GM10248 (cell line): ENCODE measurements around the gene KLF9.

Experiments used
- CTCF ChIA-PET: fragments of 300-600 bp; sonication (Branson Sonifier 250); formaldehyde crosslinking; extraction: SDS; loops from one replicate; lab custom pipeline; 2021; ENCODE audit warnings: antibody characterized with exemption; lab: Yijun Ruan, JAX
- POLR2A ChIA-PET: fragments of 350-650 bp; sonication (Branson Sonifier 250); formaldehyde crosslinking; extraction: SDS; loops from one replicate; lab custom pipeline; 2020; ENCODE audit warnings: antibody characterized with exemption; lab: Yijun Ruan, JAX
- DNase-seq: peaks from one replicate; pipeline ENCODE4 v3.0.0; 2012; ENCODE audit errors: extremely low spot score
- CTCF ChIP-seq: IDR thresholded peaks from 2 replicates; pipeline ENCODE4 v1.5.1; 2012; ENCODE audit warnings: mild to moderate bottlenecking, low read depth; ENCODE audit errors: extremely low read depth, missing control alignments, control extremely low read depth

The KLF9 gene

GRCh38 chr9:70407081-70407503, 7.4 kb downstream of the KLF9 start:
- ChIA-PET POLR2A (no interaction called here), CTCF (interaction anchor here (1.3 kb wide), 1 partner anchor 146 kb away, joined by 3 read pairs; no protein-coding TSS in a partner anchor)
- DNase-seq, result no peak
- TF ChIP-seq CTCF, result no peak

DNA sequence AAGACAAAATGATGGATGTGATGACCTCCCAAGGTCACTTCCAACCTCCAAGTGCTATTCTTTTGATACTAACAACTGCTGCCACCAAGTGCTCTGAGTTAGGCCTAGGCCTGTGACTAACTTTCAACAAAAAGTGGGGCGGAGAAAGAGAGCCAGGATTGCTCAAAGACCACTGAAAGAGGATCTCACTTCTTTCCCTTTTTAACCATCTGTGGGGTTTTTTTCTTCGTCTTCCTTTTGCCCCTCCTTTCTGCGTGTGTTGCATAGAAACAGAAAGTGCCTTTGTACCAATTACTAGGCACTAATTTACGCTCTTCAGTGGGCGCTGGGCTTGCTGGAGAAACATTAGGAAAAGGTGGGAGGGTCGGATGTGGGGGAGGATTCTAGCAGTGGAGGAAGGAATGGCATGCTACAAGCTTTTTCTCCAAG, 8.0 kb downstream of the KLF9 start:
- peak; percentile 51 for DNase-seq
- CTCF ChIA-PET, result no interaction called here
- POLR2A ChIA-PET, result no interaction called here
- no peak for TF ChIP-seq CTCF

GRCh38 chr9:70405808-70406433, 8.5 kb downstream of the KLF9 start:
- ChIA-PET CTCF (interaction anchor here (1.2 to 1.8 kb wide), 2 partner anchors 12 to 13 kb away, joined by 3 to 6 read pairs; no protein-coding TSS in a partner anchor), POLR2A (interaction anchor here (0.6 kb wide), 1 partner anchor 48 kb away, joined by 3 read pairs; no protein-coding TSS in a partner anchor)
- no peak for TF ChIP-seq CTCF
- no peak for DNase-seq

DNA sequence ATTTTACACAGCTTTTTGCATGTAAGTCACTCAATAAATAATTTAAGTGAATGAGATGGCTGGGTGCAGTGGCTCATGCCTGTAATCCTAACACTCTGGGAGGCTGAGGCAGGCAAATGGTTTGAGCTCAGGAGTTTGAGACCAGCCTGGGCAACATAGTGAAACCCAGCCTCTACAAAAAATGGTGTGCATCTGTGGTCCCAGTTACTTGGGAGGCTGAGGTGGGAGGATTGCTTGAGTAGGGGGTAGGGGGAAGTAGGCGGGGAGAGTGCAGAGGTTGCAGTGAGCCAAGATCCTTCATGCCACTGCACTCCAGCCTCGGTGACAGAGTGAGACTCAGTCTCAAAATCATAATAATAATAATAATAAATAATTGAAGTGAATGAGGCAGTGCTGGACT, 10.2 kb downstream of the KLF9 start:
- CTCF ChIA-PET, result interaction anchor here (1.2 to 2.3 kb wide), 4 partner anchors 13 to 106 kb away, joined by 3 to 10 read pairs (median 5); no protein-coding TSS in a partner anchor
- DNase-seq, result no peak
- no peak for TF ChIP-seq CTCF
- POLR2A ChIA-PET, result no interaction called here

GRCh38 chr9:70403618-70404025, 10.8 kb downstream of the KLF9 start:
- no peak for TF ChIP-seq CTCF
- CTCF ChIA-PET, result interaction anchor here (1.2 to 2.3 kb wide), 2 partner anchors 12 to 27 kb away, joined by 3 to 10 read pairs; no protein-coding TSS in a partner anchor
- DNase-seq, result no peak
- POLR2A ChIA-PET, result no interaction called here

DNA sequence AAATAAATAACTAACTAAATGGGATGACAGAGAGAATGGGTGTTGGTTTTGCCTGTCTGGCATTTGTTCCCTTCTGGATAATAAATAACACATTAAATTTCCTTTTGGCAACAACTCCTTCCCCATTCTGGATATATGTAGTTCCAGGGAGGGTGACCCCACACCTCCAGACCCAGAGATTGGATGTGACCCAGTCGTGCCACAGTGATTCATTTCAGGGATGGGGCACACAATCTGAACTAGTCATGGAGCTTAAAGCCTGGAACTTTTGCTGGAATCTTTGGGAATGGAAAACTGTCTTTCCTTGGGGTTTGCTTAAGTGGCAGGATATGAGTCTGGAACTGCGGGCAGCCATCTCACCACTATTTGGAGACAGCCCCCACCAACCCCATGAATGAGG, 11.3 kb downstream of the KLF9 start:
- no peak for TF ChIP-seq CTCF
- DNase-seq, result no peak
- ChIA-PET POLR2A (no interaction called here), CTCF (interaction anchor here (1.2 to 2.3 kb wide), 2 partner anchors 12 to 63 kb away, joined by 3 to 10 read pairs; no protein-coding TSS in a partner anchor)
